Stimulated activated CD8-positive, alpha-beta memory T cell treated with anti-CD3 and anti-CD28 coated beads, Interleukin-4, amount 100 ng/mL, for 4 hours (primary cell): ENCODE data around the gene FAM181A.

Source experiments
- DNase-seq, 2 donors: peaks; one replicate each; pipeline ENCODE4 v3.0.0-alpha.2; 2020; ENCODE audit warnings: low read depth in 2 of 2, low spot score in 1 of 2

FAM181A gene

GRCh38 chr14:93928184-93929047 is 1.3 kb downstream of the FAM181A start:
- no peak for DNase-seq

- DNase-seq, result no peak
Observed at GRCh38 chr14:93929048-93929535, 1.9 kb downstream of the FAM181A start.

GRCh38 chr14:93929657-93930056 is 2.5 kb downstream of the FAM181A start:
- no peak for DNase-seq

GRCh38 chr14:93930296-93930988 is 3.3 kb downstream of the FAM181A start:
- no peak for DNase-seq

GRCh38 chr14:93930989-93931307 is 3.8 kb downstream of the FAM181A start:
- no peak for DNase-seq

- DNase-seq, result no peak
Observed at GRCh38 chr14:93932642-93933041, 5.5 kb downstream of the FAM181A start.

GRCh38 chr14:93935213-93935612 is 8.1 kb downstream of the FAM181A start:
- no peak for DNase-seq

- DNase-seq, result no peak
Observed at GRCh38 chr14:93936245-93936644, 9.1 kb downstream of the FAM181A start.

GRCh38 chr14:93936926-93937325 is 9.8 kb downstream of the FAM181A start:
- no peak for DNase-seq

GRCh38 chr14:93937519-93937918 is 10.4 kb downstream of the FAM181A start:
- no peak for DNase-seq

GRCh38 chr14:93938751-93939303 is 11.7 kb downstream of the FAM181A start:
- DNase-seq, result no peak

- peak; percentile 78 to 93 for DNase-seq
Observed at GRCh38 chr14:93939304-93940229, 12.4 kb downstream of the FAM181A start.

- DNase-seq, result no peak
Observed at GRCh38 chr14:93940437-93940836, 13.3 kb downstream of the FAM181A start.

- DNase-seq, result no peak
Observed at GRCh38 chr14:93941293-93941910, 14.3 kb downstream of the FAM181A start.

GRCh38 chr14:93943052-93943451 is 15.9 kb downstream of the FAM181A start:
- no peak for DNase-seq

- no peak for DNase-seq
Observed at GRCh38 chr14:93943930-93944329, 16.8 kb downstream of the FAM181A start.

- no peak for DNase-seq
Observed at GRCh38 chr14:93944348-93945069, 17.4 kb downstream of the FAM181A start.

GRCh38 chr14:93945070-93945399 is 17.9 kb downstream of the FAM181A start:
- no peak for DNase-seq

GRCh38 chr14:93946104-93946503 is 19.0 kb downstream of the FAM181A start:
- DNase-seq, result no peak

- no peak for DNase-seq
Observed at GRCh38 chr14:93946541-93947090, 19.5 kb downstream of the FAM181A start.
